GM12892 (cell line): Measurements from ENCODE around the gene ST8SIA1.

Experiments used
- POLR2A ChIP-seq: IDR thresholded peaks from 2 replicates; pipeline ENCODE4 v1.6.1; 2011; ENCODE audit warnings: low read depth, low read length, control low read depth
- TAF1 ChIP-seq: IDR thresholded peaks from 2 replicates; pipeline ENCODE4 v1.6.1; 2011; ENCODE audit warnings: low read depth, mild to moderate bottlenecking, control low read depth, low read length, borderline replicate concordance

DNA sequence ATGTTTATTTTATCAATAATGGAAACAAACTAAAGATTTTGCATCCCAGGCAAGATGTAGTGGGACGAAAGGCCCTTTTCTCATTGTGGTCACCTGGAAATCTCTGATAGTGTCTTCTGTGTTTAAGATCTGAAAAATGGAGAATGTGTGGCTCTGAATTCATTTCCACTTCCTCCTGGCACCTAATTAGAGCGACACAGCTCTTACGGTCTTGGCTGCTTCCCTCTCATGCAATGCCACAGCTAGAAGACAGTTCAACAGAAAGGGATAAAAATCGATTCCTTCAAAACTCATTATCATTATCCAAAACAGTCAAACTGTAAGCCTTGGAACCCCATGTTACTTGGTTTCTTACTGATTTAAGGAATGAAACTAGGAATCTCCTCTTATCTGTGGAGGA, 9.3 kb downstream of the ST8SIA1 start:
- no peak for TF ChIP-seq POLR2A
- TF ChIP-seq TAF1: no peak
